H1 (cell line): ENCODE data around the gene PALD1. TPM values are rescaled to one million over a fixed set of nuclear protein-coding genes. Genes with fewer than 3 reads are reported as not detected.

Experiments
- ATF3 ChIP-seq: IDR thresholded peaks from 2 replicates; pipeline ENCODE4 v1.6.1; 2011; ENCODE audit warnings: low read depth, mild to moderate bottlenecking, low read length; ENCODE audit not compliant: insufficient read depth
- CEBPB ChIP-seq: IDR thresholded peaks from 2 replicates; pipeline ENCODE4 v1.6.1; 2012; ENCODE audit warnings: low read depth, low read length
- FOSL1 ChIP-seq: IDR thresholded peaks from 2 replicates; pipeline ENCODE4 v1.6.1; 2011; ENCODE audit warnings: mild to moderate bottlenecking, low read depth, low read length, moderate library complexity; ENCODE audit not compliant: insufficient read depth
- KDM4A ChIP-seq: IDR thresholded peaks from one replicate; pipeline ENCODE4 v1.7.1; 2012; ENCODE audit warnings: low read depth, mild to moderate bottlenecking, moderate library complexity, low read length, inconsistent platforms; ENCODE audit not compliant: severe bottlenecking
- KDM5A ChIP-seq: fragments of 200-600 bp; IDR thresholded peaks from 2 replicates; pipeline ENCODE4 v1.7.1; 2012; ENCODE audit warnings: mild to moderate bottlenecking, low read length, inconsistent platforms, mixed read lengths
- POLR2AphosphoS5 ChIP-seq: IDR thresholded peaks from 2 replicates; pipeline ENCODE4 v1.6.1; 2011; ENCODE audit warnings: low read depth, low read length
- RBBP5 ChIP-seq: IDR thresholded peaks from 2 replicates; pipeline ENCODE4 v1.7.1; 2012; ENCODE audit warnings: low read depth, mild to moderate bottlenecking, inconsistent platforms, low read length, moderate library complexity, borderline replicate concordance
- SIN3A ChIP-seq, 2 experiments: IDR thresholded peaks in 1 of 2; conservative IDR thresholded peaks in 1 of 2; 2 replicates each; pipeline ENCODE4 v1.6.1; 2011 to 2012; ENCODE audit warnings: low read length in 2 of 2, improper control_type of control experiment in 1 of 2, low read depth in 1 of 2, mild to moderate bottlenecking in 1 of 2
- SIX5 ChIP-seq: IDR thresholded peaks from 2 replicates; pipeline ENCODE4 v1.6.1; 2011; ENCODE audit warnings: mild to moderate bottlenecking, low read depth, low read length
- SP2 ChIP-seq: IDR thresholded peaks from 2 replicates; pipeline ENCODE4 v1.6.1; 2012; ENCODE audit warnings: mild to moderate bottlenecking, low read length, inconsistent platforms
- YY1 ChIP-seq: IDR thresholded peaks from 2 replicates; pipeline ENCODE4 v1.6.1; 2011; ENCODE audit warnings: low read depth, mild to moderate bottlenecking, low read length
- polyA plus RNA-seq, 7 experiments: library from polyadenylated mRNA; depleted of rRNA in 3 of 7; stranded (reverse) in 5 of 7; unstranded in 2 of 7; fragments of >200 nt in 5 of 7; fragments of 200-250 nt in 2 of 7; gene quantifications; 1 replicate in 5 of 7; 2 replicates in 1 of 7; 4 replicates in 1 of 7; pipeline versions ENCODE4 v1.2.1 to v1.2.3, GENCODE V29; 2011 to 2013; ENCODE audit warnings: missing spikeins in 2 of 7, mixed read lengths in 2 of 7
- total RNA-seq: library from RNA; stranded (reverse); fragmentation: NEBNext Ultra II Directional; extraction: Animal tissue kit (Norgen Biotek cat#: 25700); gene quantifications from 2 replicates; pipeline ENCODE4 v1.2.1, GENCODE V29; 2021

PALD1 gene
- total and polyA plus RNA-seq, 2 of the 8 experiments (the other 6 are each of a cell fraction or from before 2014, with no cell fraction given): 13.3 to 32.8 TPM

- TF ChIP-seq KDM4A (no peak), FOSL1 (no peak), SIN3A (conservative IDR thresholded peaks at IDR 0.05 in 1 of 2, IDR thresholded peaks at IDR 0.05 in 1 of 2; ENCODE audit: low read depth in 1 of 2, low read length in 2 of 2) (no peak), POLR2AphosphoS5 (no peak), YY1 (no peak), SIX5 (no peak), RBBP5 (no peak), SP2 (no peak), ATF3 (no peak), CEBPB (no peak), KDM5A (no peak)
Measured at GRCh38 chr10:70459774-70460490, 18.6 kb upstream of the PALD1 start (continued).
